Cardiac muscle cell (in vitro differentiated cells and primary cell): Measurements from ENCODE around the gene SIX2. TPM values are rescaled to one million over a fixed set of nuclear protein-coding genes. Genes with fewer than 3 reads are reported as not detected.
"Not testable (repeated sequence)": the region's sequence is repeated elsewhere in the genome, so short reads cannot be mapped to it uniquely, and the experiment has no call there.

Source experiments
- DNase-seq, 2 donors: peaks; one replicate each; pipeline versions ENCODE4 v3.0.0 to v3.0.0-alpha.2; 2010 to 2017; ENCODE audit warnings: low read depth in 1 of 2, low spot score in 1 of 2
- H3K27ac ChIP-seq: fragments of 200-600 bp; sonication (generic); 2 replicates; pipeline ENCODE4 v1.5.1; 2016
- H3K27me3 ChIP-seq: fragments of 200-600 bp; sonication (generic); 2 replicates; pipeline ENCODE4 v1.6.0; 2016; ENCODE audit warnings: control low read depth
- H3K36me3 ChIP-seq: fragments of 200-600 bp; sonication (generic); 2 replicates; pipeline ENCODE4 v1.5.1; 2016; ENCODE audit warnings: control low read depth
- H3K4me1 ChIP-seq: fragments of 200-600 bp; sonication (generic); 2 replicates; pipeline ENCODE4 v1.8.1; 2017; ENCODE audit warnings: low read depth, mild to moderate bottlenecking, mixed run types
- H3K4me3 ChIP-seq: fragments of 200-600 bp; sonication (generic); 2 replicates; pipeline ENCODE4 v1.5.1; 2016; ENCODE audit warnings: mild to moderate bottlenecking
- H3K9me3 ChIP-seq: fragments of 200-600 bp; sonication (generic); 2 replicates; pipeline ENCODE4 v1.5.1; 2017; ENCODE audit warnings: low read depth, mild to moderate bottlenecking, control low read depth
- polyA plus RNA-seq: library from polyadenylated mRNA; unstranded; fragments of >200 nt; fragmentation: Nextera tagmentation; extraction: Ambion mirVana; gene quantifications from 2 replicates; pipeline ENCODE4 v1.2.1, GENCODE V29; 2016
- total RNA-seq: library from RNA; depleted of rRNA; stranded (reverse); fragments of >200 nt; gene quantifications from 2 replicates; pipeline ENCODE4 v1.2.3, GENCODE V29; 2016
- TF ChIP-seq, protein P1 (sequence below): IDR thresholded peaks from 2 replicates; pipeline ENCODE4 v1.5.1; 2012; ENCODE audit warnings: low read depth, mild to moderate bottlenecking, low read length

Gene SIX2
- total and polyA plus RNA-seq, 2 experiments from 2014 or later: 0.78 to 0.89 TPM

DNA sequence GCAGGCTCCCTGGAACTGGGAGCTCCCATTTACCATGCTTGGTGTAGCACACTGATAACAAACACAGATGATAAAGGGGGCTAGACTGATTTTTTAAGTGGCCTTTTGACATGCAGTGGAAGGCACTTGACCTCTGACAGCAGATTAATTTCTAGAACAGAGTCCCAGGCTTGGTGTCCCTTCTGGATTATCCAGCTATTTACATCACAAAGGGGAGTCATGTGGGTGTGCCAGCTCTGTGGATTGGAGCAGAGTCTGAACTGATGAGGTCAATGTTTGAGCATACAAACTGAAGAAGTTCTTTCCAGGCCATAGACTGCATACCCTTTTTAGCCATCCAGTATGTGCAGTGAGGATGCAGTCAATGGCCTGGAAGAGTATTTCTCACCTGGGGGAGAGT, 31.5 kb upstream of the SIX2 start:
- H3K27me3 ChIP-seq: peaks cover 5% of the 10 kb centered on the region
- TF ChIP-seq, protein P1, sequence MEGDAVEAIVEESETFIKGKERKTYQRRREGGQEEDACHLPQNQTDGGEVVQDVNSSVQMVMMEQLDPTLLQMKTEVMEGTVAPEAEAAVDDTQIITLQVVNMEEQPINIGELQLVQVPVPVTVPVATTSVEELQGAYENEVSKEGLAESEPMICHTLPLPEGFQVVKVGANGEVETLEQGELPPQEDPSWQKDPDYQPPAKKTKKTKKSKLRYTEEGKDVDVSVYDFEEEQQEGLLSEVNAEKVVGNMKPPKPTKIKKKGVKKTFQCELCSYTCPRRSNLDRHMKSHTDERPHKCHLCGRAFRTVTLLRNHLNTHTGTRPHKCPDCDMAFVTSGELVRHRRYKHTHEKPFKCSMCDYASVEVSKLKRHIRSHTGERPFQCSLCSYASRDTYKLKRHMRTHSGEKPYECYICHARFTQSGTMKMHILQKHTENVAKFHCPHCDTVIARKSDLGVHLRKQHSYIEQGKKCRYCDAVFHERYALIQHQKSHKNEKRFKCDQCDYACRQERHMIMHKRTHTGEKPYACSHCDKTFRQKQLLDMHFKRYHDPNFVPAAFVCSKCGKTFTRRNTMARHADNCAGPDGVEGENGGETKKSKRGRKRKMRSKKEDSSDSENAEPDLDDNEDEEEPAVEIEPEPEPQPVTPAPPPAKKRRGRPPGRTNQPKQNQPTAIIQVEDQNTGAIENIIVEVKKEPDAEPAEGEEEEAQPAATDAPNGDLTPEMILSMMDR: no peak
- peak overlapping the region; percentile 75 for H3K27ac ChIP-seq
- peaks cover 32% of the 10 kb centered on the region for H3K4me1 ChIP-seq
- no peak overlapping the region for H3K4me3 ChIP-seq
- H3K36me3 ChIP-seq: no peaks in the 10 kb centered on the region
- H3K9me3 ChIP-seq: no peaks in the 10 kb centered on the region
- DNase-seq: peak in 1 of 2 donors; percentile 92

DNA sequence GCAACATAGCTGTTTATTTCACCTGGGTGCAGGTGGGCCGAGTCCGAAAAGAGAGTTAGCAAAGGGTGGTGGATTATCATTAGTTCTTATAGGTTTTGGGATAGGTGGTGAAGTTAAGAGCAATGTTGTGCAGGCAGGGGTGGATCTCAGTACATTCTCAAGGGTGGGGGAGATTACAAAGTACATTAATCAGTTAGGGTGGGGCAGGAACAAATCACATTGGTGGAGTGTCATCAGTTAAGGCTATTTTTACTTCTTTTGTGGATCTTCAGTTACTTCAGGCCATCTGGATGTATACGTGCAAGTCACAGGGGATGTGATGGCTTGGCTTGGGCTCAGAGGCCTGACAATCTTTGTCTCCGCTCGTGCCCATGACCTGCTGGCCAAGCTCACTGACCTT, 30.6 kb upstream of the SIX2 start:
- not testable (repeated sequence) for H3K4me3 ChIP-seq, H3K36me3 ChIP-seq, DNase-seq, H3K27me3 ChIP-seq, H3K9me3 ChIP-seq
- peak overlapping the region; percentile 42 for H3K27ac ChIP-seq
- peaks cover 32% of the 10 kb centered on the region for H3K4me1 ChIP-seq

DNA sequence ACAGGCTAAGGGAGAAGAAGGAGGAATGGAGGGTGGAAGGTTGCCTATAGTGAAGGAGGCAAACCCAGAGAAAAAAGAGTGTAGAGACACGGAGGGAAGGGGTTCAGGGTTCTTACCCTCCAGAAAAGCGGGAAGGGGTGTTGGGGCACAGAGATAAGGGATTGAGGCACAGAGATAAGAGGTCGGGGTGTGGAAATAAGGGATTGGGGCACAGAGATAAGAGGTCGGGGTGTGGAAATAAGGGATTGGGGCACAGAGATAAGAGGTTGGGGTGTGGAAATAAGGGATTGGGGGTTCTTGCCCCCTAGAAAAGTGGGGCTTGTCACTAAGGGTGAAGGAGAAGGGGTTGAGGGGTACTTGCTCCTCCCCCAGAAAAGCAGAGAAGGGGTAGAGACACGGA, 29.6 kb upstream of the SIX2 start:
- DNase-seq, H3K9me3 ChIP-seq, H3K36me3 ChIP-seq, H3K27me3 ChIP-seq, H3K4me3 ChIP-seq, H3K27ac ChIP-seq: not testable (repeated sequence)
- H3K4me1 ChIP-seq: peaks cover 32% of the 10 kb centered on the region

DNA sequence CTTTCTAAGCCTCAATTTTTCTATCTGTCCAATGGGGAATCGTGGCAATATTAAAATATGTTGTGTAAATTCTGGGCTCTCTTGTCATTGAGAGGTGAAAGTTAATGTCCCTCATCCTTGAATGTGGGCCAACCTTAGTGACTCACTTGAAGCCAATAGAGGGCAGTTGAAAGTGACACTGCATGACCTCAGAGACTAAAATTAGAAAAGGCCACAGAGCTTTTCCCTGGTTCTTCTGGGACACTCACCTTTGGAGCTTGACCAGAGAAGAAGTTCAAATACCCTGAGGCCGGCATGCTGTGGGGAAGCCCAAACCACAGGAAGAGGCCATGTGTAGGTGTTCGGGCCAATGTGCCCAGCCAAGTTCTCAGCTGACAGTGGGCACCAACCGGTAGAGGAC, 24.1 kb upstream of the SIX2 start:
- no peak for DNase-seq
- Histone ChIP-seq H3K27ac (no peak overlapping the region), H3K9me3 (no peaks in the 10 kb centered on the region), H3K36me3 (no peaks in the 10 kb centered on the region), H3K4me3 (no peak overlapping the region), H3K27me3 (no peaks in the 10 kb centered on the region), H3K4me1 (no peaks in the 10 kb centered on the region)
- TF ChIP-seq, protein P1: no peak

DNA sequence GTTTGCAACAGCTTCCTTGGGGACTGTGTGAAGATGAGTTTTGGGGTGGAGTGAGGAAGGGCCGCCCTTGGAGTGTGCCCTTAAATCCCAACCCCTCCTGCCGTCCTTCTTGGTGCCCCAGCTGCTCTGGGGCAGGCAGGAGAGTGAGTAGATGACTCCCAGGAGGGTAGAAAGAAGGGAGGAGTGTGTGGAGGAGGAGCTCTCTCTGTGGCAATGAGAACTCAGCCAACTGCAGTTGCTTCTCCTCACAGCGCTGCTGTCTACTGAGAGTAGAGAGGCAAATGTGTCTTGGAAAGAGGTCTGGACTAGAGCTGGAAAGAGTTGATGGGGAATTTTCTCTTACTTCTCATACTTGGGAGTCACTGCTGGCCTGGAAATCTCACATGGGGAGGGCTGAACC, 21.8 kb upstream of the SIX2 start:
- H3K27me3 ChIP-seq: no peaks in the 10 kb centered on the region
- no peaks in the 10 kb centered on the region for H3K36me3 ChIP-seq
- H3K9me3 ChIP-seq: no peaks in the 10 kb centered on the region
- H3K4me3 ChIP-seq: no peak overlapping the region
- no peak for DNase-seq
- no peaks in the 10 kb centered on the region for H3K4me1 ChIP-seq
- no peak overlapping the region for H3K27ac ChIP-seq
- TF ChIP-seq, protein P1: no peak

DNA sequence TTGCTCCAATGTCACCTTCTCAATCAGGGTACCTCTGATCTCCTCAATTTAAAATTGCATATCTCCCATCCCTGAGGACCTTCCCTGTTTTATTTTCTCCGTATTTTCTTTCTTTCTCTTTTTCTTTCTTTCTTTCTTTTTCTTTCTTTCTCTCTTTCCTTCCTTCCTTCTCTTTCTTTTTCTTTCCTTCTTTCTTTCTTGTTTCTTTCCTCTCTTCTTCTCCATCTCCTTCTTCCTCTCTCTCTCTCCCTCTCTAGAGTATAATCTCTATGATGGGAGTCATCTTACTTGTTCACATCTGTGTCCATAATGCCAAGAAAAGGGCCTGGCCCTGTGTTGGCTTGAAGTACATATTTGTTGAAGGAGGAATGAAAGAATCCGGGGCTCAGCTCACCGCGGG, 21.3 kb upstream of the SIX2 start:
- H3K9me3 ChIP-seq: no peaks in the 10 kb centered on the region
- no peak overlapping the region for H3K4me3 ChIP-seq
- TF ChIP-seq, protein P1: no peak
- H3K4me1 ChIP-seq: no peaks in the 10 kb centered on the region
- H3K27me3 ChIP-seq: no peaks in the 10 kb centered on the region
- no peak for DNase-seq
- H3K27ac ChIP-seq: no peak overlapping the region
- no peaks in the 10 kb centered on the region for H3K36me3 ChIP-seq

DNA sequence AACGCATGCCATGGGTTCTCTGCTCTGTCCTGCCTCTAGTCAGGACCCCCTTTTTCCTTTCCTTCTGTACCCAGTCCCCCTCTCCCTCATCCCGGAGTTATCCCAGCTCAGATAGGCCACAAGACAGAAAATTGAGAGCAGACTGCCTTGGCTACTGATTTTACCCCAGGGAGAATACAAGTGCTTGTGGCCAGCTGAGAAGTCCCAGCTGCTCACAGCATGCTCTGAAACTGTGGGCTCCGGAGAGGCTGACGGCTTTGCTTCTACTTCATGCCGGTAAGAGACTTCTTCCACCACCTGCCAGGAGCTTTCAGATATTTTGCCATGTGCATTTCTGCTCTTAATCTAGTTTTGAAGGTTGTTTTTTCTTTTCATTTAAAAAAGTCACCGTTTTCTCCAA, 20.0 kb upstream of the SIX2 start:
- no peaks in the 10 kb centered on the region for H3K27me3 ChIP-seq
- H3K4me1 ChIP-seq: no peaks in the 10 kb centered on the region
- DNase-seq: peak in 1 of 2 donors; percentile 49
- no peaks in the 10 kb centered on the region for H3K36me3 ChIP-seq
- H3K27ac ChIP-seq: no peak overlapping the region
- TF ChIP-seq, protein P1: no peak
- no peak overlapping the region for H3K4me3 ChIP-seq
- no peaks in the 10 kb centered on the region for H3K9me3 ChIP-seq
